ENCODE results near the gene CARD11.

The CARD11 gene

GRCh38 chr7:2939193-2939885 lies 104.3 kb downstream of the CARD11 start:
- DNase-seq (ENCODE audit: low spot score), result peak; percentile 44

DNA sequence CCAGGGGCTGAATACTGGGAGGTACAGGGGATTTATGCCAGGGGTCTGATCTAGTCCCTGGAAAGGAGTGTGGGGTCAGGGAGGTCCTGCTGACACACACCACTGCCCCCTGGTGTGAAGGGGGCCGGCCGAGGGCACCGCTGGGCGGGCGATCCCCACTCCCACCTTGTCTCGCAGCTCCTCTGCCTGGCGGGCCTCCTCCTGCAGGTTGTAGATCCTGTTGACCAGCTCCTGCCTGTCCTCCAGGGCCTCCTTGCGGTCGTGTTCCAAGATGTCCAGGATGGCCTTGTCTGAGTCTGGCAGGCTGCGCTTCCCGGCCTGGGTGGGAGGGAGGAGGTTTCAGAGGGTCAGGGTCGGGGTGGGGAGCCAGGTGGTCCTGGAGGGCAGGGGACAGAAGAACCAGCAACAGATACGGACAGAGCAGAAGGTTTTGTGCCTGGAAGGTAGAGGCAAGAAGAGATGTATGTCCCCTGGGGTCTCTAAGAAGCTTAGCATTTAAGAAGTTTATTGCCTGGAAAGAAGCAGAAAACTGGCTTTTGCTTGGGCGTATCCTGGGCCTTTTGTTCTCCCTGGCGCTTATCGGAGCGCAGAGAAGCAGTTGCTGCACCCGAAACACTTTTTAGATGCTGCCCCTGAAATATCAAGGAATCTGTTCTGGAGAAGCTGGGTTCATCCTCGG lies 105.0 kb downstream of the CARD11 start:
- peak; percentile 62 for DNase-seq (ENCODE audit: low spot score)

- DNase-seq (ENCODE audit: low spot score), result peak; percentile 39
Observed at GRCh38 chr7:2937701-2938513, 105.8 kb downstream of the CARD11 start.

GRCh38 chr7:2936891-2937580 lies 106.6 kb downstream of the CARD11 start:
- no peak for DNase-seq (ENCODE audit: low spot score)

- no peak for DNase-seq (ENCODE audit: low spot score)
Observed at GRCh38 chr7:2936301-2936700, 107.4 kb downstream of the CARD11 start.

DNA sequence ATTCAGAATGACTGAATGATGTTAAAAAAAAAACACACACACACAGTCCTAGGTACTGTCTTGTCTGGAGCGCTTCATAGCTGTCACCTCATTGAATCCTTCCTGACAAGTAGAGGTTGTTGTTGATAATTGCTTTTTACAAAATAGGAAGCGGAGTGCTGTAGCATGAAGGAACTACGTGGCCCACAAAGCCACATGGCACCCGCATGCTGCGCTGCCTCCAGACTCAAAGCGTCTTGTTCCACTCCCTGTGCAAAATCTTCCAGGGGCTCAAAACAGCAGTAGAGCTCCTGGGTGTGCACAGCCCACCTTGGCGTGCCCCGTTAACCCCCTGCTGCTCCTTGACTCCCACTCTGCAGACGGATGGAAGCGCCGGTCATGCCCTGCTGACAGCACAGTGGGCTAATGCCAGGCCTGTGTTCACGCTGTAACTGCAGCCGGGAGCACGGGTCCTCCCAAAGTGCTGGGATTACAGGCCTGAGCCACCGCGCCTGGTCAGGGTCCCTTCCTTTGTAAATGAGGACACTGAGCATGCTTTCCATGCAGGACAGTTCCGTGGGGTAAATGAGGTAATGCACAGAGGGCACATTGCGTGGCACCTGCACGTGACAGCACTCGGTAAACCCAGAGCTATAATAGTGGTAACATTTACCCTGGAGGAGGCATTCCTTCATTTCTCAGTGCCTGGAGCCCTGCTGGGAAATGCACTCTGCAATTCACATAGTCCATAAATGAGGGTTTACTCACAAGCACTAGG lies 108.5 kb downstream of the CARD11 start:
- no peak for DNase-seq (ENCODE audit: low spot score)

GRCh38 chr7:2934211-2934731 lies 109.4 kb downstream of the CARD11 start:
- no peak for DNase-seq (ENCODE audit: low spot score)

GRCh38 chr7:2932402-2933251 lies 111.0 kb downstream of the CARD11 start:
- no peak for DNase-seq (ENCODE audit: low spot score)

- no peak for DNase-seq (ENCODE audit: low spot score)
Observed at GRCh38 chr7:2931034-2931415, 112.6 kb downstream of the CARD11 start.

DNA sequence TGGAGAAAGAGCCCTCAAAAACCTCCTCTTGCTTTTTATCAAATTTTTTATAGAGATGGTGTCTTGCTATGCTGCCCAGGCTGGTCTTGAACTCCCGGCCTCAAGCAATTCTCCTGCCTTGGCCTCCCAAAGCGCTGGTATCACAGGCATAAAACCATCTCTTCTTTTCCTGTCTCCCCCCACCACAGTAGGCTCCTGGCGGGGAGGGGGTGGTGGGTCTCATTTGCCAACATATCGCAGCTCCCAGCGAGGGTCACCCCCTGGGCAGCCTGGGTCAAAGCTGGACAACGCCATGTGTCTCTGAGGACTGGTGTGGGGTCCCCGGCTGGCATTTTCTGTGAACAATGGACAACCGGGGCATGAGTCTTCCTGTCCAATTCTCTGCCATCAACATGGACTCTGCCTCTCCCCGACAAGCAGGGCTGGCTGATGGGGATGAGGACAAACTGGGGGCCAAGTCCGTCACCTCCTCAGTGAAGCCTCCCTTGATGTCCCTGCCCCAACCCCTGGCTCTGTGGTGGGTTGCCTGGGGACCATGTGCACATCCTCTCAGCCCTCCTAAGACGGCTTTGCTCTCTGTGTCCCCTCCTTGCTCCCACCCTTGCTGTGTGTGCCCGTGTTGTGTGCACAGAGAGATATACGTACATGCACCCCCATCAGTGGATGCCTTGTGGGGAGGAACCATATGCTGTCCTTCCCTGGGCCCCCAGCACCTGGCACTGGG lies 113.2 kb downstream of the CARD11 start:
- no peak for DNase-seq (ENCODE audit: low spot score)

DNA sequence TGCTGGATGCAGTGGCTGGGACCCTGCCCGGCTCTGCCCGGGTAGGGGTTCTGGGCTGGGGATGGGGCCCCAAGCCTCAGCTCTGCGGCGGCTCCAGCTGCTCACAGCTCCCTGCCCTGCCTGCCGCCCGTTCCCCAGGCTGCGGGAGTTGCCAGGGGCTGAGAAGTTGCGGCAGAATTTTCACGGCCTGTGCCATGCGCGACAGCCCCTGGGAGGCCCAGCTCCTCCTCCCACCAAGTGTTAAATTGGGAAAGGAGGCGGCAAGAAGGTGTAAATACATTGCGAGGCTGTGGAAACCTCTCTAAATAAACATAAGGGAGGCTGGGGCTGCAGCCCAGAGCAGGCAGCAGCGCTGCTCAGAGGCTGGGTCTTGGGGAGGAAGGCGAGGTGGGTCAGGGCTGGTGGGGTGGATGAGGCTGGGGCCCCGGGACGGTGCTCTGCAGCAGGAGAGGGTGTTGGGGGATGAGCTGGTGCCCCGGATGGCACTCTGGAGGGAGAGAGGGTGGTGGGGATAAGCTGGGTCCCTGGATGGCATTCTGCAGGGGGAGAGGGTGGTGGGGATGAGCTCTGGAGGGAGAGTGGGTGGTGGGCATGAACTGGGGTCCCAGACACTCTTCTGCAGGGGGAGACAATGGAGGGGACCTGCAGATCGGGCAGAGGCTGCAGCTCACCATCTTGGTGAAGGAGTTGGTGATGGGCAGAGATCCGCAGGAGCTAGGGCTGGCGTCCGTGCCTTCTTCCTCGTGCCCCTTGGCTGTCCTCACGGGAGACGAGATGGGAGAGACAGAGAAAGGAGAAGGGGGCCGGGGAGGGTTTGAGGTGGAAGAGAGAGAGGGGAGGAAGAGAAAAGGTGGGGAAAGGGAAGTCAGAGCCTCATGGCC lies 114.1 kb downstream of the CARD11 start:
- no peak for DNase-seq (ENCODE audit: low spot score)

DNA sequence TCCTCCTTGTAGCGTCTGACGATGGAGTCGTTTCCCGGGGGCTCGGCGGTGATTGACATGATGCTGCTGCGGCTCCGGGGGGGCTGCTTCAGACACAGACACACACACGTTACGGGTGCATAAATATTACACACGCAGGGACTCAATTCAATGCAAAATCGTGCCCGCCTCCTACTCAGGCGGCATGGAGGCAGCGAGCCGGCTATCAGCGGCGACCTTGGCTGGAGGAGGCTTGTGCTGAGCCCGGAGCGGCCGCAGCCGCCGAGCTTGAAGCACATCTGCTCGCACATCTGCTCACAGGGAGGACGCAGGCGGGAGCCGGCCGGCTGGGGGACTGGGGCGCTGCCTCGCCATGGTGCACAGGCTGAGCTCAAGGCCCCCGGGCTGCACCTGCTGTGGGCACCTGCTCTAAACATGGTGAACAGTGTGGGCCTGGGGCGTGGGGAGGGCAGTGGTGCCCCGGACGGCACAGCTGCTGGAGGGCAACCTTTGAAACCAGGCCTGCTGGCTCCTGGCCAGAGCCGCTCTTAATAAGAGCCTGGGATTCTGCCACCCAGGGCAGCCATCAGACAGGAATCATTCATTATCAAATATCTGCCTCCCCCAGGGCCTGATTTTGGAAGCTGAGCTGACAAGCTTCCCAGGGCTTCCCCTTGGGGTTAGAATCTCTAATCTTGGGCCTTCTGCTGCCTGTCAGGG lies 114.9 kb downstream of the CARD11 start:
- DNase-seq (ENCODE audit: low spot score), result no peak

- no peak for DNase-seq (ENCODE audit: low spot score)
Observed at GRCh38 chr7:2928256-2928612, 115.4 kb downstream of the CARD11 start.

DNA sequence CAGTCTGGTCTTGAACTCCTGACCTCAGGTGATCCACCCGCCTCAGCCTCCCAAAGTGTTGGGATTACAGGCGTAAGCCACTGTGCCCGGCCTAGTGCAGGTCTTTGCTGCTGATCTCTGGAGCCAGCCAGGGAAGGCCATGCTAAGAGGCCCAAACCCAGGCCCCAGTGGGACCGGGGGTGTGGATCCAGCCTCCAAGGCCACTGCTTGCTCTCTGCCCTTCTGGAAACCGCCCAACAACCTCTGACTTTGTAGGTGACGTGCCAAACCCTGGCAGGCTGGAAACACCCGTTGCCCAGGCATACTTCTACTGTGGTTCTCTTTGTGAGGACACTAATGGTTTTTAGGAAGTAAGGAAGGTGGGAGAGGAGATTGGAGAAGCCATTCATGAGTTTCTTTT lies 116.1 kb downstream of the CARD11 start:
- no peak for DNase-seq (ENCODE audit: low spot score)

DNA sequence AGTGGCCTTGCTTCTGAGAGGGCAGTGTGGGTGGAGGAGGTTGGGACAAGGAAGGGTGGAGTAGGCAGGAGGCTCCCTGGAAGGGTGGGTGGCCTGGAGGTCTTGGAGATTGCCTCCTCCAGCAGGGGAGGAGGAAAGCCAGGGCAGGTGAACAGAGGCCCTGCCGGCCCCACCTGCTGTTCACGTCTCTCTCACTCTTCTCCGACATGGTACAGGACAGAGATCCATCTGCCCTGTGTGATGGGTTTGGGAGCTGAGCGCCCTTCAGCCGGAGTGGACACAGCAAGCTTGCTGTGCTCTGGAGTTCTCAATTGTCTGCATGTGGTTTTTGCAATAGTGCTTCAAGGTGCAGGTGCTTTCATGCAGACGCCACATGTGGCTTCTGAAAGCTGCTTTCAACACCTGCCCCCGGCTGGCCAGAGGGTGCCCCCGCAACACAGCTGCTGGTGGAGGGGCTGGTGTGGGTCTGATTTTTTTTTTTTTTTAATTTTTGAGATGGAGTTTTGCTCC lies 116.7 kb downstream of the CARD11 start:
- DNase-seq (ENCODE audit: low spot score), result no peak

GRCh38 chr7:2926120-2926895 lies 117.4 kb downstream of the CARD11 start:
- no peak for DNase-seq (ENCODE audit: low spot score)
